Activated CD4-positive, alpha-beta T cell treated with anti-CD3 and anti-CD28 coated beads, Interleukin-2, amount 10 ng/mL, durations not matched to agents 24 days and 14 days (primary cell): ENCODE data around the gene DNMT1. TPM values are rescaled to one million over a fixed set of nuclear protein-coding genes. Genes with fewer than 3 reads are reported as not detected.

ENCODE experiments used
- DNase-seq: peaks from one replicate; pipeline ENCODE4 v3.0.0; 2022
- H3K27ac Mint-ChIP-seq: one replicate; pipeline ENCODE4 v1.8.0; 2022; ENCODE audit warnings: mild to moderate bottlenecking, mixed read lengths
- H3K27me3 Mint-ChIP-seq: one replicate; pipeline ENCODE4 v1.8.0; 2022; ENCODE audit warnings: mixed read lengths
- H3K36me3 Mint-ChIP-seq: one replicate; pipeline ENCODE4 v1.8.0; 2022; ENCODE audit warnings: low read depth, mild to moderate bottlenecking, mixed read lengths
- H3K4me1 Mint-ChIP-seq: one replicate; pipeline ENCODE4 v1.8.0; 2021; ENCODE audit warnings: mixed read lengths
- H3K4me3 Mint-ChIP-seq: one replicate; pipeline ENCODE4 v1.8.0; 2022; ENCODE audit warnings: mild to moderate bottlenecking, moderate library complexity, mixed read lengths
- H3K9me3 Mint-ChIP-seq: one replicate; pipeline ENCODE4 v1.8.0; 2021; ENCODE audit warnings: mixed read lengths
- intact Hi-C: fragments of 100-400 bp; cut with micrococcal nuclease; formaldehyde crosslinking; loops from one replicate; pipeline ENCODE4 v1.15.1; 2023
- total RNA-seq: library from RNA; stranded (reverse); gene quantifications from 2 replicates; pipeline ENCODE4 v1.2.3, GENCODE V29; 2022

DNMT1 gene
- total RNA-seq, 1 donor from 2014 or later = 414 TPM

DNA sequence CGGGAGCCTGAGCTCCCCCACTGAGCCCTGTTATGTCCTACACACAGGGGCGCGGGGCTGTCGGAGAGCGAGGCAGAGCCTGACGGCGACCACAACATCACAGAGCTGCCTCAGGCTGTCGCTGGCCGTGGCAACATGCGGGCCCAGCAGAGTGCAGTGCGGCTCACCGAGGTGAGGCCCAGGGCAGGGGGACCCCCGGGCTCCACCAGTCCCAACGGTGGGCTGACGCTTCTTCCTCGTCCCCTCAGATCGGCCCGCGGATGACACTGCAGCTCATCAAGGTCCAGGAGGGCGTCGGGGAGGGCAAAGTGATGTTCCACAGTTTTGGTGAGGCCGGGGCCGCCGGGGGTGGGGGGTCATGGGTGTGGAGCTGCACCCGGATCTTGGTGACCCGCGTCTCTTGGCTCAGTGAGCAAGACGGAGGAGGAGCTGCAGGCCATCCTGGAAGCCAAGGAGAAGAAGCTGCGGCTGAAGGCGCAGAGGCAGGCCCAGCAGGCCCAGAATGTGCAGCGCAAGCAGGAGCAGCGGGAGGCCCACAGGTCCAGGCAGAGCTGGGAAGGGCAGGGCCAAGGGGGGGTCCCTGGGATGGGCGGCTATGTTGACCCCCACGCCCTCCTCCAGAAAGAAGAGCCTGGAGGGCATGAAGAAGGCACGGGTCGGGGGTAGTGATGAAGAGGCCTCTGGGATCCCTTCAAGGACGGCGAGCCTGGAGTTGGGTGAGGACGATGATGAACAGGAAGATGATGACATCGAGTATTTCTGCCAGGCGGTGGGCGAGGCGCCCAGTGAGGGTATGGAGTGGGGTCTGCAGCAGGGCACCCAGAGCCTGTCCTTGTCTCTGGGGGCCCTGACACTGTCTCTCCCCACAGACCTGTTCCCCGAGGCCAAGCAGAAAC lies 84.4 kb downstream of the DNMT1 start:
- intact Hi-C loops = loop anchor here (10.0 kb wide), 1 partner anchor 176 kb away; the partner anchor contains the start of gene OLFM2
- Mint-ChIP-seq H3K4me1 (peaks cover 55% of the 10 kb centered on the region), H3K27ac (peak overlapping the region; percentile 60), H3K4me3 (peak overlapping the region; percentile 74), H3K27me3 (no peaks in the 10 kb centered on the region), H3K36me3 (peaks cover 67% of the 10 kb centered on the region), H3K9me3 (no peaks in the 10 kb centered on the region)
- DNase-seq = no peak

GRCh38 chr19:10109528-10109927 lies 85.2 kb downstream of the DNMT1 start:
- H3K27me3 Mint-ChIP-seq = peaks cover 1% of the 10 kb centered on the region
- no peak for DNase-seq

DNA sequence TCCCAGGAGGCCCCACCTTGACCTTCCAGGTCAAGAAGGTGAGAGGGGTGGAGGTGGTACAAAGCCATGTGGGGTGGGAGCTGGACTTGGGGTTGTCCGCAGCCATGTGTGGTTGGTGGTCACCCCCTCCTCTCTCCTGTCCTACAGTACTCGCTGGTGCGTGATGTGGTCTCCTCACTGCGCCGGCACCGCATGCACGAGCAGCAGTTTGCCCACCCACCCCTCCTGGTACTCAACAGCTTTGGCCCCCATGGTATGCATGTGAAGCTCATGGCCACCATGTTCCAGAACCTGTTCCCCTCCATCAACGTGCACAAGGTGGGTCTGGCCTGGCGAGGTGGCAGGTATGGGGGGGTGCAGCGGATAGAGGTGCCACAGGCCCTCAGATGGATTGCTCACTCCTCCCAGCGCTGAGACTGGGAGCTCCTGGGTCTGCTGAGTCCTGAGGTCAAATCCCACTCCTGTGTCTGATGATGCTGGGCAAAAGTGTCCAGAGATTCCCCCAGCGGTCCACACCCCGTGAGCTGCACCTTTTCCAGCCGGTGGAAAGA lies 86.9 kb downstream of the DNMT1 start:
- Mint-ChIP-seq H3K9me3 (no peaks in the 10 kb centered on the region), H3K27ac (peak overlapping the region; percentile 100), H3K4me1 (peaks cover 66% of the 10 kb centered on the region), H3K27me3 (peaks cover 1% of the 10 kb centered on the region), H3K4me3 (peak overlapping the region; percentile 85), H3K36me3 (peaks cover 55% of the 10 kb centered on the region)
- no peak for DNase-seq
- intact Hi-C loops = loop anchor here (5.0 to 10.0 kb wide), 4 partner anchors 144 to 987 kb away; partner anchors contain the start of genes CDC37, CDKN2D, KRI1 and MRPL4

More at GRCh38 chr19:10109528-10109927, 85.2 kb downstream of the DNMT1 start:
- Mint-ChIP-seq H3K9me3 (no peaks in the 10 kb centered on the region), H3K27ac (peak overlapping the region; percentile 17), H3K4me3 (peak overlapping the region; percentile 51), H3K36me3 (peaks cover 61% of the 10 kb centered on the region), H3K4me1 (peaks cover 62% of the 10 kb centered on the region)
- intact Hi-C loops = loop anchor here (5.0 to 10.0 kb wide), 4 partner anchors 143 to 985 kb away; partner anchors contain the start of genes CDC37, CDKN2D, KRI1 and MRPL4

DNA sequence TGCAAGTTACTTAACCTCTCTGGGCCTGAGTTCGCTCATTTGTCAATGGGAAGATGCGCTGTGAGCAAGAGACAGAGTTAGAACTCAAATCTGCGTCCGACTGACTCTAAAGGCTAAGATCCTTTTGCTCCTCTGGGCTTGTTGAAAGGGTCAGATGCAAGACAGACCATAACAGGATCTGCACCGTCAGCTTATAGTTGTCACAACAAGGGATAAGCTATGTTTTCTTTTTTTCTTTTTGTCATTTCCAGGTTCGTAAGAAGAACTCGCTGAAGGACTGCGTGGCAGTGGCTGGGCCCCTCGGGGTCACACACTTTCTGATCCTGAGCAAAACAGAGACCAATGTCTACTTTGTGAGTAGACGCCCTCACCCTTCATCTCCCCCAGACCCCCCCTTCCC lies 87.5 kb downstream of the DNMT1 start:
- DNase-seq = no peak
- Mint-ChIP-seq H3K36me3 (peaks cover 49% of the 10 kb centered on the region), H3K4me3 (peak overlapping the region; percentile 85), H3K27ac (peak overlapping the region; percentile 100), H3K27me3 (peaks cover 1% of the 10 kb centered on the region), H3K9me3 (no peaks in the 10 kb centered on the region), H3K4me1 (peaks cover 66% of the 10 kb centered on the region)
- intact Hi-C loops = loop anchor here (5.0 to 10.0 kb wide), 4 partner anchors 145 to 988 kb away; partner anchors contain the start of genes CDC37, CDKN2D, KRI1 and MRPL4

GRCh38 chr19:10106100-10106936 lies 88.4 kb downstream of the DNMT1 start, which contains the start of gene PPAN:
Gene PPAN, plus strand, starts transcription at chr19:10106362. Its CDS starts 33 bp downstream, at chr19:10106395.
- H3K27ac Mint-ChIP-seq = peak within 1 kb of the TSS; percentile 100
- intact Hi-C loops = loop anchor here (1.0 to 10.0 kb wide), 5 partner anchors 14 to 988 kb away; partner anchors contain the start of genes CDC37, CDKN2D, KRI1 and MRPL4
- no peaks in the 10 kb centered on the region for H3K9me3 Mint-ChIP-seq
- DNase-seq = peak; percentile 99
- peaks cover 1% of the 10 kb centered on the region for H3K27me3 Mint-ChIP-seq
- H3K4me3 Mint-ChIP-seq = peak within 1 kb of the TSS; percentile 85
- peaks cover 43% of the 10 kb centered on the region for H3K36me3 Mint-ChIP-seq
- H3K4me1 Mint-ChIP-seq = peaks cover 61% of the 10 kb centered on the region

- intact Hi-C loops = loop anchor here (1.0 to 10.0 kb wide), 6 partner anchors 15 to 989 kb away; partner anchors contain the start of genes CDC37, CDKN2D, DNMT1 and KRI1
- H3K4me1 Mint-ChIP-seq = peaks cover 58% of the 10 kb centered on the region
- DNase-seq = peak; percentile 90
- peak overlapping the region; percentile 100 for H3K27ac Mint-ChIP-seq
- peak overlapping the region; percentile 85 for H3K4me3 Mint-ChIP-seq
- no peaks in the 10 kb centered on the region for H3K9me3 Mint-ChIP-seq
- peaks cover 1% of the 10 kb centered on the region for H3K27me3 Mint-ChIP-seq
- peaks cover 39% of the 10 kb centered on the region for H3K36me3 Mint-ChIP-seq
Observed at GRCh38 chr19:10105509-10106099, 89.1 kb downstream of the DNMT1 start.

DNA sequence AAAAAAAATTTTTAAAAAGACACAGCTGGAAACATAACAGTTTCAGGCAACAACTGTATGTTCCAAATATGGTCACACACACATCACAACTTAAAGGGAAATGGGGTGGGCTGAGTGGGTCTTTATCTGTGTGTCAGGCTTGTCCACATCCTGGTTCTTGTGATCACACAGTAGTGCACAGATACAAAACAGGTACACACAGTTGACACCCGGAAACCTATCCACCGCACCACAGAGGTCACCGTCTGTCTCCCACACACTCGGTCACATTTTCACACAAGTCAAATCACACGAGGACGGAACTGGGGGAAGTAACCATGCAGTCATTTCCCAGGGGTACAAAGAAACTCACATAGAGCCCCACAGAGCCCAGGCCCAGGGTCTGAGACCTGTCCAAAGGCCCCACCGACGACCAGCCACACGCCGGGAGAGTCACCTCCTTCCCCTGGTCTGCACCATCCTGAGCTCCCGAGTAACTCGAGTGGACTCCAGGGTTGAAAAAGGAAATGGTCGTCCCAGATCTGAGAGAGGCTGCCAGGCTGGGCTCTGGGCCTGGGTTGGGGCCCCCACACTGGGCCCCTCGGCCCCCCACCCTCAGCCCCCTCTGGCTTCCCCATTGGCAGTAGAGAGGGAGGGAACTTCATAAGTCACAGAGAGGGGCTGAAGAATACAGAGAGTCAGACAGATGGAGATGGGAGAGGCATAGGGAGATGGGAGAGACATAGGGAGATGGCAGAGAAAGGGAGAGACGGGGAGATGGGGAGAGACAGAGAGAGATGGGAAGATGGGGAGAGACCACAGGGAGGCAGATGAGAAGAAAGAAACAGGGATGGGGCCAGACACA lies 89.9 kb downstream of the DNMT1 start:
- Mint-ChIP-seq H3K9me3 (no peaks in the 10 kb centered on the region), H3K27me3 (peaks cover 1% of the 10 kb centered on the region), H3K27ac (peak overlapping the region; percentile 100), H3K4me3 (peak overlapping the region; percentile 85), H3K4me1 (peaks cover 55% of the 10 kb centered on the region), H3K36me3 (peaks cover 33% of the 10 kb centered on the region)
- DNase-seq = peak; percentile 95
- intact Hi-C loops = loop anchor here (1.0 to 10.0 kb wide), 6 partner anchors 9 to 990 kb away; partner anchors contain the start of genes CDC37, CDKN2D, DNMT1 and KRI1

DNA sequence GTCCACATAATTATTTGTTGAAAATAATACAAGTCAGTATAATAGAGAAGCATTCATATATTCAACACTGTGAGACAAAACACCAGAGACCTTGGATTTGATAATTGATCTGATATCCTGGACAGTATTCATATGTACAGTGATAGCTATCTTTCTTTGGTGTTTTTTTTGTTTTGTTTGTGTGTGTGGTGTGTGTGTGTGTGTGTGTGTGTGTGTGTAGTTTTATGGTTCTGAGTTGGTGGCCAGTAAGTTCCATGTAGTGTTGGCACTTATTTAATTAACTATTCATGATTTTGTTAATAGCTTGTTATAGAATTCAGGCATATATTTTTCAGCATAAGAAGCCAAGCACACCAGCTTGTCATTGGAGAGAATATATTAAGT lies 90.6 kb downstream of the DNMT1 start:
- intact Hi-C loops = loop anchor here (1.0 to 10.0 kb wide), 4 partner anchors 8 to 991 kb away; partner anchors contain the start of genes CDKN2D, DNMT1 and KRI1
- DNase-seq = no peak
- H3K9me3 Mint-ChIP-seq = no peaks in the 10 kb centered on the region
- peaks cover 54% of the 10 kb centered on the region for H3K4me1 Mint-ChIP-seq
- peak overlapping the region; percentile 100 for H3K27ac Mint-ChIP-seq
- H3K36me3 Mint-ChIP-seq = peaks cover 26% of the 10 kb centered on the region
- peak overlapping the region; percentile 85 for H3K4me3 Mint-ChIP-seq
- H3K27me3 Mint-ChIP-seq = peaks cover 1% of the 10 kb centered on the region

DNA sequence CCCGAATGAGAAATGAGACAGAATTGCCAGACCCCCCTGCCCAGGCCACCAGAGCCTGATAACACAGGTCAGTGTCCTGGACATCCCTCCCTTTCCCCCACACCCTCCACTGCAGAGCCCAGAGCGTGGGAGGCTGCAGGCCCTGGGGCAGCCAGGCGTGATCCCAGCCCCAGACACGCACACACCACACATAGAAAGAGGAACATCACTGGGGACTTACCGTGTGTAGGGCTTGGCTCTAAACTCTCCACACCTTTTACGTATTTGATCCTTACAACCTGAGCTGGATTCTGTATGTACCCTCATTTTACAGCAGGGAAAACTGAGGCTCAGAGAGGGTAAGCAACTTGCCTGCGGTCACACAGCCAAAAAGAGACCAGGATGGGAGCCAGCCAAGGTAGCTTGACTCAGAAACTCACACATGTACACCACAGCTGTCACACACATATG lies 91.9 kb downstream of the DNMT1 start:
- Mint-ChIP-seq H3K27ac (peak overlapping the region; percentile 95), H3K36me3 (peaks cover 18% of the 10 kb centered on the region), H3K4me1 (peaks cover 58% of the 10 kb centered on the region), H3K4me3 (peak overlapping the region; percentile 50), H3K27me3 (peaks cover 1% of the 10 kb centered on the region), H3K9me3 (no peaks in the 10 kb centered on the region)
- intact Hi-C loops = loop anchor here (10.0 kb wide), 2 partner anchors 462 to 992 kb away; partner anchors contain the start of genes CDKN2D and KRI1
- DNase-seq = peak; percentile 61

- intact Hi-C loops = loop anchor here (10.0 kb wide), 2 partner anchors 465 to 995 kb away; partner anchors contain the start of genes CDKN2D and KRI1
- peak overlapping the region; percentile 14 for H3K27ac Mint-ChIP-seq
- peaks cover 43% of the 10 kb centered on the region for H3K4me1 Mint-ChIP-seq
- no peaks in the 10 kb centered on the region for H3K9me3 Mint-ChIP-seq
- H3K36me3 Mint-ChIP-seq = peaks cover 6% of the 10 kb centered on the region
- DNase-seq = no peak
- H3K4me3 Mint-ChIP-seq = no peak overlapping the region
- H3K27me3 Mint-ChIP-seq = peaks cover 1% of the 10 kb centered on the region
Observed at GRCh38 chr19:10100163-10100785, 94.5 kb downstream of the DNMT1 start.

DNA sequence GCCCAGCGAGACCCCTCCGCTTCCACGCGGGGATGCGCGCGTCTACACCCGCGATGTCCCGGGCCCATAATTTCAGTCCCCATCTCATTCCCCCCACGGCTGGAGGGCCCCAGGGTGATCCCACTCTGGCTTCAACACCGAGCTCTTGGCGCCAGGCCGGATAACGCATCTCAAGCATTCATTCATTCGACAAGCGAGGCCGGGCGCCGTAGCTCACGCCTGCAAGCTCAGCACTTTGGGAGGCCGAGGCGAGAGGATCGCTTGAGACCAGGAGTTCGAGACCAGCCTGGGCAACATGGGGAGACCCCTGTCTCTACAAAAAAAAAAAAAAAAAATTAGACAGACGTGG lies 98.2 kb downstream of the DNMT1 start:
- H3K4me1 Mint-ChIP-seq = peaks cover 20% of the 10 kb centered on the region

More for the DNA sequence above, 98.2 kb downstream of the DNMT1 start:
- no peaks in the 10 kb centered on the region for H3K9me3 Mint-ChIP-seq
- no peak for DNase-seq
- H3K27me3 Mint-ChIP-seq = no peaks in the 10 kb centered on the region
- peak overlapping the region; percentile 62 for H3K4me3 Mint-ChIP-seq
- peak overlapping the region; percentile 80 for H3K27ac Mint-ChIP-seq
- intact Hi-C loops = loop anchor here (1.0 kb wide), 1 partner anchor 8 kb away; no protein-coding TSS in a partner anchor
- H3K36me3 Mint-ChIP-seq = peaks cover 33% of the 10 kb centered on the region
